HFF-Myc (cell line): ENCODE results near the gene TMOD1.
"Not testable (repeated sequence)": the region's sequence is repeated elsewhere in the genome, so short reads cannot be mapped to it uniquely, and the experiment has no call there.

ENCODE experiments used
- DNase-seq: peaks from one replicate; pipeline ENCODE4 v3.0.0-alpha.2; 2011; ENCODE audit warnings: low read depth; ENCODE audit errors: extremely low read depth
- H3K4me3 ChIP-seq: replicated peaks from 2 replicates; pipeline ENCODE4 v1.5.1; 2011; ENCODE audit warnings: low read depth, mild to moderate bottlenecking, control low read depth, low read length
- CTCF ChIP-seq: IDR thresholded peaks from 2 replicates; pipeline ENCODE4 v1.5.1; 2012; ENCODE audit warnings: mild to moderate bottlenecking, low read depth, low read length, control low read depth; ENCODE audit errors: missing control alignments

TMOD1 gene

GRCh38 chr9:97577051-97577450 is 75.6 kb downstream of the TMOD1 start:
- no peak for DNase-seq

GRCh38 chr9:97578846-97579245 is 77.4 kb downstream of the TMOD1 start:
- H3K4me3 ChIP-seq: no peak overlapping the region
- no peak for DNase-seq
- TF ChIP-seq CTCF: no peak

More at GRCh38 chr9:97577051-97577450, 75.6 kb downstream of the TMOD1 start:
- TF ChIP-seq CTCF: no peak
- no peak overlapping the region for H3K4me3 ChIP-seq

GRCh38 chr9:97579914-97580313 is 78.4 kb downstream of the TMOD1 start:
- no peak for DNase-seq
- TF ChIP-seq CTCF: no peak
- no peak overlapping the region for H3K4me3 ChIP-seq

GRCh38 chr9:97581590-97581989 is 80.1 kb downstream of the TMOD1 start:
- DNase-seq, H3K4me3 ChIP-seq: not testable (repeated sequence)

- H3K4me3 ChIP-seq, DNase-seq: not testable (repeated sequence)
These were observed 83.3 kb downstream of the TMOD1 start for GRCh38 chr9:97584778-97585177.

GRCh38 chr9:97586909-97587308 is 85.4 kb downstream of the TMOD1 start:
- not testable (repeated sequence) for DNase-seq, H3K4me3 ChIP-seq

- H3K4me3 ChIP-seq: no peak overlapping the region
- no peak for DNase-seq
- TF ChIP-seq CTCF: no peak
These were observed 90.1 kb downstream of the TMOD1 start for GRCh38 chr9:97591535-97591934.

GRCh38 chr9:97592126-97592525 is 90.7 kb downstream of the TMOD1 start:
- no peak for TF ChIP-seq CTCF
- H3K4me3 ChIP-seq: no peak overlapping the region
- DNase-seq: no peak

GRCh38 chr9:97593960-97594359 is 92.5 kb downstream of the TMOD1 start:
- no peak for TF ChIP-seq CTCF
- no peak overlapping the region for H3K4me3 ChIP-seq
- no peak for DNase-seq
